Dermis lymphatic vessel endothelial cell (primary cell): ENCODE data around the gene FZR1. TPM values are rescaled to one million over a fixed set of nuclear protein-coding genes. Genes with fewer than 3 reads are reported as not detected.

Experiments used
- total RNA-seq: library from RNA; depleted of rRNA; stranded (reverse); fragments of >200 nt; gene quantifications from 2 replicates; pipeline ENCODE4 v1.2.1, GENCODE V29; 2014

FZR1 gene
- 28.2 and 31.2 TPM in 2 replicates for total RNA-seq

DNA sequence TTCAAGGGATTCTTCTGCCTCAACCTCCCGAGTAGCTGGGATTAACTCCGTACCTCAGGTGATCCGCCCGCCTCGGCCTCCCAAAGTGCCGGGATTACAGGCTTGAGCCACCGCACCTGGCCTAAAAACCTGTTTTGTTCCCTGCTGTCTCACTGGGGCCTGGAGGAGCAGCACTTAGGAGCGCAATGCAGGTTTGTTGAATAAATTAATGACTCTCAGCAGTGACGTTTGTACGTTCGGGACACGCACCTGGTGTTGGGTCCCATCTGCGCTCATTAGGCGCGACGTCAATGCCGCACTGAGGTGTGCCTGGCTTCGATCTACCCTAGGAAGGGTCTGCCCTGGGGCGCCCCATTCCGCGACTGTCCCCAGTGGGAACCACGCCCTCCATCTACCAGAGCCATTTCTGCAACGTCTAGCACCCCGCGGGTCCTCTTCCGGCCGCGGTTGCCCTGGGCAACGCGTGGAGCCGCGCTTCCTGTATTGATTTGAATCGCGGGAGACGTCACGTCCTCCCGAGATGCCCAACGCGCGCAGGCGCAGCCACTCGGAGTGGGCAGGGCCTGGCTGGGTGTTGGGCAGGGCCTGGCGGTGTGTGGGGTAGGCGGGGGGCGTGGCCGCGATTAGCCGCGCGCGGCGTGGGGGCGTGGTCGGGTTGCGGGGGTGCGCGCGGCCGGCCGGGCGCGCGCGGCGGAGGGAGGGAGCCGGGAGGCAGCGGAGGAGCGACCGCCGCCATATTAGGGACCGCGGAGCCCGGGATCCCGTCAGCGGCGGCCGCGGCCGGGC is at the start of gene FZR1:
Gene FZR1 (plus strand): TSS at position 714 of the 786 bp plus-strand sequence. CDS start 16,679 bp downstream, outside the sequence.

DNA sequence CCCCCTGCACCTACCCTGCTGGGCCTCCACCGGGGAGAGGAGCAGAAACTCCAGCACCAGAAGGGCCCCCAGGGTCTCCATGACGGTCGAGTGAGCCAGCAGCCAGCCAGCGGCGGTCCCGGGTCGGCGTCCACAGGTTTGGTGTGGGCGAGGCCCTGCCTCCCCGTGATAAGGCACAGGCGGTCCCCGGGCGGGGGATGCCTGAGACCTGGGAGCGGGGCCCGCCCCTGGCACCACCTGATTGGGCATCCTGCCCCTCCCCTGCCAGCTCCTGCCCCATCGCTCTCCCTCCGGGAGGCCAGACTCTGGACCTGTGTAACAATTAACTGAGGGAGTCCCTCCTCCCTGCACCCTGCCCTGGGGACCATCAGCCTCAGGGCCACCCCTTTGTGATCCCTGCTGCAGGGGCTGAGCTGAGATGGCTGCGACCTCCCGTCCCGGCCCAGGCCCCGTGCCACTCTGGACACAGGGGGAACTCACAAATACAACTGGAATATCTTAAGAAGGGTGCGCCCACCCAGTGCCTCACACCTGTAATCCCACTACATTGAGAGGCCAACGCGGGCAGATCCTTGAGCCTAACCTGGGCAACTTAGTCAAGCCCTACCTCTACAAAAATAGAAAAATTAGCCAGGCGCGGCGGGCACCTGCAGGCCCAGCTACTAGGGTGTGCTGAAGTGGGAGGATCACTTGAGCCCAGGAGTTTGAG is 25.6 kb upstream of the FZR1 start, which contains the start of gene SMIM24:
Gene SMIM24 (minus strand): TSS at position 143 of the 709 bp plus-strand sequence. CDS start 62 bp downstream, at position 81.

DNA sequence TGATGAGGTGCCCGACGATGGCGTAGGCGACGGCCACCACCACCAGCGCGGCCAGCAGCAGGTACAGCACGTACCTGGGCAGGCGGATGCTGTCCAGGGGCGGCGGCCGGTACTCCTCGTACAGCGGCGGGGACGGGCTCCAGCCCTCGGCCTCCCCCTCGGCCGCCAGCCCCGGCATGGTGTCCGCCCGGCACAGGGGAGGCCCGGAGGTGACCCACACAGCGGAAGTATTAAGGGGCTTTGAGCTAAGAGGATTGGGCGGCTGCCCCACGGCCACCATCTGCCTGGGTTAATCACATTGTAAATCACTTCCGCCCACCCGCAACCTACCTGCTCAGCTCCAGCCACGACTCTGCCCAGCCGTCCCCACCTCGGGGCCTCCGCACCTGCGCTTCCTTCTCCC is 22.9 kb upstream of the FZR1 start, which contains the start of gene SMIM44:
Gene SMIM44 (minus strand): TSS at position 216 of the 403 bp plus-strand sequence. CDS start 38 bp downstream, at position 178.

GRCh38 chr19:3500429-3501101 is 5.5 kb upstream of the FZR1 start, which contains the start of gene DOHH:
TSS of gene DOHH (minus strand) at chr19:3500674. CDS start at chr19:3496814, 3,860 bp downstream.

DNA sequence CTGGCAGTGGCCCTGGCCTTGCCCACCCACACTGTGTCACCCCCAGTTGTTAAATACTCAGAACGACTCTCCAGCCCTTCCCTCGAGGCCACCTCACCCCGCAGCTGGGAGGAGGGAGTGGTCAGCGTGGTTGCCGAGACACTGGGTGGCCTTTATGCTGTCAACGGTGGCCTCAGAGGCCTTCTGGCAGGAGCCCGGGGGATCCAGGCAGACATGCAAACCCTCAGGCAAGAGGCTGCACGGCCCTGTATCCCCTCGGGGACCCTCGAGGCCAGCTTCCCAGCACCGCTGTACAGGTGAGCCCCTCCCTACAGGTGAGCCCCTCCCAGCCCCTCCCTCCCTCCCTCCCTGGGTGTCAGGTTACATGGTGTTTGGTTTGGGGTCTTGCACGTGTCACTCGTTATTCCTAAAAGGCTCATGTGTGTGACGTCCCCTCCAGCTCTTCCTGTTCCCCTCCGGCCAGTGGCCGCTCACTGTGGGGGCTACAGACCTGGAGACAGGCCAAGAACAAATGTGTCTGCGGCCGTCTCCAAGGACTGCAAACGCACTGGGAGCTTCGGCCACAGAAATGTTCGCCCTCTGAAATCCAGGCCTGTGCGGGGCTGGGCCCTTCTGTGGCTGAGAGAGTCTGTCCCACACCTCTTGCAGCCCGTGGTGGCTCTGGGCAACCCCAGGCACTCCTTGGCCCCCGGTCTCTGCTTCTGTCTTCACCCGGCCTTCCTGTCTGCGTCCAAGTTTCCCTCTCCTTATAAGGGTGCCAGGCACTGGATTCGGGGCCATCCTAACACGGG is 33.0 kb downstream of the FZR1 start, which contains the start of gene TEKTIP1:
Gene TEKTIP1 (plus strand): TSS at position 210 of the 791 bp plus-strand sequence. CDS start 4 bp downstream, at position 214.

DNA sequence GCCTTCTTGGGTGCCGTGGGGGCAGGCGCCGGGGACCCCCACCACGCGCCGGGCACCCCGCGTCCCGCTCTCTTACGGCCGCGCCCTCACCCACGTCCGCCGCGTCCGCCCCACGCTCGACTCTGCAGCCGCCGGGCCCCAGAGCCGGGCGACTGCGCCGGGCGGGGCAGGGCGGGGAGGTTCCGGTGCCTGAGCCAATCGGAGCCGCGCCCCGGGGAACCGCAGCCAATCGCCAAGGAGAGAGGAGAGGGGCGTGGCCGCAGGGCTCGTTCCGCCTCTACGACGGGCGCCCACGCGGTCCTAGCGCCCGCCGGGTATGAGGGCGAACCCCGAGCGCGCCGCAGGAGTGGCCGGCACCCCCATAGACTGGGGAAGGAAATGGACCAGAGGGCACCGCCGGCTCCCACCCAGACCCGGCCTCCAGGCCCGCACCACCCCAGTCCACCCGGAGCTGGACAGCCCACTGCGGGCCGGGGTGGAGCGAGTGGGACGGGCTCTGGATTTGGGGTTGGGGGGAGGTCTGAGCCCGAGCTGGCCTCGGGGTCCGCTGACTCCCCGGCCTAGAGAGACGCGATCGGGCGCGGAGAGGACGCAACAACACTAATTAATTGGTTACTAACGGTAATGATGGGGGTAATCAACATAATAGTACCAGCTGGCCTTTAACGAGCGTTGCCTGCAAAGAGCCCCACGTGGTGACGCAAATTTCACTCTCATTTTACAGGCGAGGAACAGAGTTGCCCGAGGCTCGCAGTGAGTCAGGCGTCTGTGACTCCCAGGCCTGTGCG is 51.5 kb downstream of the FZR1 start, which contains the start of gene MFSD12:
Gene MFSD12 (minus strand): TSS at position 126 of the 788 bp plus-strand sequence. CDS start 183 bp downstream, outside the sequence.

GRCh38 chr19:3572855-3573161 is 66.7 kb downstream of the FZR1 start, which contains the start of gene HMG20B:
TSS of gene HMG20B (plus strand) at chr19:3572944. CDS start at chr19:3573310, 366 bp downstream.

DNA sequence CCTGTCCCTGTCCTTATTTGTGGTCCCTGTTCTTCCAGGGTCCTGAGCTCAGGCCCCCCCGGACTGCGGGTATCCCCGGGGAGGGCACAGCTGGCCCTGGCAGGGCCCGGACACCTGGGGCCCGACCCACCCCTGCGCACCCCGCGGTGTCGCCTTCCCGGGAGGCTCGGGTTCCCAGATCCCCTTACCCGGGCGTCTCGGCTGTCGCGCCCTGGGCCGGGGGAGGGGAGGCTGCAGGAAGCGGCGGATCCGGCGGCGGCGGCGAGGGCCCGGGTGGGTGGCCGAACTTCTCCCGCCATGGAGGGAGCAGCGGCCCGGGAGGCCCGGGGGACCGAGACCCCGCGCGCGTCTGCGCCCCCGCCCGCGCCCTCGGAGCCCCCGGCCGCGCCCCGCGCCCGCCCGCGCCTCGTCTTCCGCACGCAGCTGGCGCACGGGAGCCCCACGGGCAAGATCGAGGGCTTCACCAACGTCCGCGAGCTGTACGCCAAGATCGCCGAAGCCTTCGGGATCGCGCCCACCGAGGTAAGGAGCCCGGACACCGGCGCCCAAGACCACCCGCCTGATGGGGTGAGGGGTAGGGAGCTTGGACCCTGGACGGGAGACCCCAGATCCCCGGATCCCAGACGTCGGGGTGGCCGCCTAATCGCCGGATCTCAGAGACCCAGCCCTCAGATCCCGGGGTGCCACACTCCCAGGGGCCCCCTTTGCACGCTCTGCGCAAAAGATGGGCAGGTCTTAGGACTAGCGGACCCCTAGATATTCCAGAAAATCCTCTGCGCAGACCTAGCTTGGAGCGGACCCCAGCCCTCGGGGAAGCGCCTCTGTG is 79.4 kb downstream of the FZR1 start, which contains the start of gene GIPC3:
Gene GIPC3 (plus strand): TSS at position 178 of the 826 bp plus-strand sequence. CDS start 120 bp downstream, at position 298.

Other genes with a start within 250 kb of the FZR1 start
- 10.5 and 14.4 TPM in 2 replicates for gene NFIC, start 139.7 kb upstream of the FZR1 start, total RNA-seq
- not detected in 2 replicates for gene SMIM24, start 25.8 kb upstream of the FZR1 start, total RNA-seq
- gene SMIM44, start 22.9 kb upstream of the FZR1 start, total RNA-seq: not detected in 2 replicates
- gene DOHH, start 5.6 kb upstream of the FZR1 start, total RNA-seq: 6.6 and 9.5 TPM in 2 replicates
- gene TEKTIP1, start 32.9 kb downstream of the FZR1 start, total RNA-seq: not detected in 2 replicates
- gene MFSD12, start 51.3 kb downstream of the FZR1 start, total RNA-seq: 46.9 and 60.1 TPM in 2 replicates
- gene HMG20B, start 66.6 kb downstream of the FZR1 start, total RNA-seq: 65.3 and 66.2 TPM in 2 replicates
- gene GIPC3, start 79.2 kb downstream of the FZR1 start, total RNA-seq: 1.1 and 1.2 TPM in 2 replicates
- 1.8 and 2.6 TPM in 2 replicates for gene TBXA2R, start 100.6 kb downstream of the FZR1 start, total RNA-seq
- gene CACTIN, start 120.5 kb downstream of the FZR1 start, total RNA-seq: 17.1 and 18.7 TPM in 2 replicates
- 36.4 and 36.6 TPM in 2 replicates for gene PIP5K1C, start 194.2 kb downstream of the FZR1 start, total RNA-seq
- under 0.01 TPM in 2 replicates for gene TJP3, start 202.1 kb downstream of the FZR1 start, total RNA-seq